ENCODE results near the gene PDIA5.

Gene PDIA5

DNA sequence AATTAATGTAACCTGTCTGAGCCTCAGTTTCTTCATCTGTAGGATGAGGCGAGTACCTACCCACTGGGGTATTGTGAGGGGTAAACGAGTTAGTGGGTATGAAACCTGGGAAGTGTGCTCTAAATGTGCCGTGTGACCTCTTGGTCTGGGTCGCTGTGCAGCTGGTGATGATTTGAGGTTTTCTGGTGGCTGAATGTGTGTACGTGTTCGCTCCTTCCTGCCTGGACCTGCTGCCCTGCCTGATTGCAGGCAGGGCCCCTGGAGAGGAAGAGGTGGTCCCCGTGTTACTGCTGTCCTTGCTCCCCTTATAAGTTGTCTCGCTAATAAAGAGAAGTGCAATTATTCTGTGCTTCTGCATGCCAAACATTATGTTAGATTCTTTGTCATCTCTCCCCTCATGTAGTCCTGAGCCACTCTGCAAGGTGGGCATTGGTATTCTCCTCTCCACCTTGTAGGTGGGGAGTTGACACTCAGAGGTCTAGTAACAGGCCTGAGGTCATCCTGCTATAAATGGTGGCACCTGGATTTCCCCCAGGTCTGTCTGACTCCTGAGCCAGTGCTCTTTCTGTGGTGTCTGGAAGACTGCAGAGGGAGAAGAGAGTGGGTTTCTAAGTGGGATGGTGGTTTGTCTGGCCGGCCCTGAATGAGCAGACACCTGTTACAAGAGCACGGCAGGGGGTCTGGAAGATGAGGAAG, 15.7 kb downstream of the PDIA5 start:
- peak in 1 of 2 experiments; percentile 56 for DNase-seq (ENCODE audit: low read depth in 1 of 2, low spot score in 1 of 2)
- TF ChIP-seq, protein P1, sequence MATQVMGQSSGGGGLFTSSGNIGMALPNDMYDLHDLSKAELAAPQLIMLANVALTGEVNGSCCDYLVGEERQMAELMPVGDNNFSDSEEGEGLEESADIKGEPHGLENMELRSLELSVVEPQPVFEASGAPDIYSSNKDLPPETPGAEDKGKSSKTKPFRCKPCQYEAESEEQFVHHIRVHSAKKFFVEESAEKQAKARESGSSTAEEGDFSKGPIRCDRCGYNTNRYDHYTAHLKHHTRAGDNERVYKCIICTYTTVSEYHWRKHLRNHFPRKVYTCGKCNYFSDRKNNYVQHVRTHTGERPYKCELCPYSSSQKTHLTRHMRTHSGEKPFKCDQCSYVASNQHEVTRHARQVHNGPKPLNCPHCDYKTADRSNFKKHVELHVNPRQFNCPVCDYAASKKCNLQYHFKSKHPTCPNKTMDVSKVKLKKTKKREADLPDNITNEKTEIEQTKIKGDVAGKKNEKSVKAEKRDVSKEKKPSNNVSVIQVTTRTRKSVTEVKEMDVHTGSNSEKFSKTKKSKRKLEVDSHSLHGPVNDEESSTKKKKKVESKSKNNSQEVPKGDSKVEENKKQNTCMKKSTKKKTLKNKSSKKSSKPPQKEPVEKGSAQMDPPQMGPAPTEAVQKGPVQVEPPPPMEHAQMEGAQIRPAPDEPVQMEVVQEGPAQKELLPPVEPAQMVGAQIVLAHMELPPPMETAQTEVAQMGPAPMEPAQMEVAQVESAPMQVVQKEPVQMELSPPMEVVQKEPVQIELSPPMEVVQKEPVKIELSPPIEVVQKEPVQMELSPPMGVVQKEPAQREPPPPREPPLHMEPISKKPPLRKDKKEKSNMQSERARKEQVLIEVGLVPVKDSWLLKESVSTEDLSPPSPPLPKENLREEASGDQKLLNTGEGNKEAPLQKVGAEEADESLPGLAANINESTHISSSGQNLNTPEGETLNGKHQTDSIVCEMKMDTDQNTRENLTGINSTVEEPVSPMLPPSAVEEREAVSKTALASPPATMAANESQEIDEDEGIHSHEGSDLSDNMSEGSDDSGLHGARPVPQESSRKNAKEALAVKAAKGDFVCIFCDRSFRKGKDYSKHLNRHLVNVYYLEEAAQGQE (IDR thresholded peaks at IDR 0.05; ENCODE audit: insufficient replicate concordance, low read depth), result no peak
- TF ChIP-seq SPI1 (IDR thresholded peaks at IDR 0.05; ENCODE audit: borderline replicate concordance, low read depth) (peak; percentile 56; the same call in 1 of the 2 replicates), POLR2AphosphoS5 (IDR thresholded peaks at IDR 0.05; ENCODE audit: low read depth) (peak; percentile 88), GABPA (IDR thresholded peaks at IDR 0.05; ENCODE audit: low read depth) (no peak)
- TF ChIP-seq, protein P2, sequence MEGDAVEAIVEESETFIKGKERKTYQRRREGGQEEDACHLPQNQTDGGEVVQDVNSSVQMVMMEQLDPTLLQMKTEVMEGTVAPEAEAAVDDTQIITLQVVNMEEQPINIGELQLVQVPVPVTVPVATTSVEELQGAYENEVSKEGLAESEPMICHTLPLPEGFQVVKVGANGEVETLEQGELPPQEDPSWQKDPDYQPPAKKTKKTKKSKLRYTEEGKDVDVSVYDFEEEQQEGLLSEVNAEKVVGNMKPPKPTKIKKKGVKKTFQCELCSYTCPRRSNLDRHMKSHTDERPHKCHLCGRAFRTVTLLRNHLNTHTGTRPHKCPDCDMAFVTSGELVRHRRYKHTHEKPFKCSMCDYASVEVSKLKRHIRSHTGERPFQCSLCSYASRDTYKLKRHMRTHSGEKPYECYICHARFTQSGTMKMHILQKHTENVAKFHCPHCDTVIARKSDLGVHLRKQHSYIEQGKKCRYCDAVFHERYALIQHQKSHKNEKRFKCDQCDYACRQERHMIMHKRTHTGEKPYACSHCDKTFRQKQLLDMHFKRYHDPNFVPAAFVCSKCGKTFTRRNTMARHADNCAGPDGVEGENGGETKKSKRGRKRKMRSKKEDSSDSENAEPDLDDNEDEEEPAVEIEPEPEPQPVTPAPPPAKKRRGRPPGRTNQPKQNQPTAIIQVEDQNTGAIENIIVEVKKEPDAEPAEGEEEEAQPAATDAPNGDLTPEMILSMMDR (IDR thresholded peaks at IDR 0.05; ENCODE audit: insufficient read depth, low read length), result no peak
- H3K27ac ChIP-seq (replicated peaks), result 0 out of 2 replicates have a peak overlapping the region, but pooled peaks have one; percentile 9
- no peak overlapping the region for H3K4me3 ChIP-seq (replicated peaks; ENCODE audit: insufficient read depth, low read length)
- no peaks in the 10 kb centered on the region for H3K27me3 ChIP-seq (ENCODE audit: insufficient read depth, poor library complexity, severe bottlenecking)

DNA sequence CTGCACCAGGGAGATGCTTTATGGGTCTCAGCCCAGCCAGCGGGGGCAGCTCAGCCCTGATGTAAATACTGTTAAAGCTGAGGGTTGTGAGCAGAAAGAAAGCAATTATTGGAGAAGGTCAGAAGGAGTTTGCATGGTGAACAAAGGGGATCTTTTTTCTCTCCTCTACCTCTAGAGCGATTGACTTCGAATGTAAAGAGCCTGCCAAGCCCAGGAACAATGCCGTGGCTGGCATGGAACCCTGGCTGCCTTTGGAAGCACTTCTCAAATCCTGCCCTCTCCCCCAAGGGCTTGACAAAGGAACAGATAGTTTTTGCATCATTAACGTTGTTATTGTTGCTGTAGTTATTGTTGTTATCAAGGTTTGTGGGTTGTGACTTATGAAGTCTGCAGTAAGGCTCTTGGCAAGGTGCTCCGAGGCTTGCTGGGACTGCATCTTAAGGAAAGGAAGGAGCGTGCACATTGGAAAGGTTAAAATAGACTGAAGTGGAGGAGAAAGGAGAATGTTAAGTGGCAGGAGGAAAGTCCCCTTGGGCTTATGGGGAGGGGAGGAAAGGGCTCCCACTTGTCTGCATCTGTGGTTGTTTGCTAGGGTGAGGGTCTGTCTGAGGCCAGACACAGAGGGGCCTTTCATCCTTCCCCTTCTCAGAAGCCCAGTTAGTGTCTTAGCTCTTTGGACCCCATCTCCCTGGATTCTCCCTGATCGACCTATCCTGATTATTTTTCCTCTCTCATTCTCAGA, 16.7 kb downstream of the PDIA5 start:
- TF ChIP-seq GABPA (IDR thresholded peaks at IDR 0.05; ENCODE audit: low read depth) (no peak), POLR2AphosphoS5 (IDR thresholded peaks at IDR 0.05; ENCODE audit: low read depth) (no peak), SPI1 (IDR thresholded peaks at IDR 0.05; ENCODE audit: borderline replicate concordance, low read depth) (no peak)
- TF ChIP-seq, protein P1 (IDR thresholded peaks at IDR 0.05; ENCODE audit: insufficient replicate concordance, low read depth), result no peak
- TF ChIP-seq, protein P2 (IDR thresholded peaks at IDR 0.05; ENCODE audit: insufficient read depth, low read length), result no peak
- Histone ChIP-seq H3K4me3 (replicated peaks; ENCODE audit: insufficient read depth, low read length) (no peak overlapping the region), H3K27ac (replicated peaks) (no peak overlapping the region), H3K27me3 (ENCODE audit: insufficient read depth, poor library complexity, severe bottlenecking) (no peaks in the 10 kb centered on the region)
- DNase-seq (ENCODE audit: low read depth in 1 of 2, low spot score in 1 of 2), result no peak

DNA sequence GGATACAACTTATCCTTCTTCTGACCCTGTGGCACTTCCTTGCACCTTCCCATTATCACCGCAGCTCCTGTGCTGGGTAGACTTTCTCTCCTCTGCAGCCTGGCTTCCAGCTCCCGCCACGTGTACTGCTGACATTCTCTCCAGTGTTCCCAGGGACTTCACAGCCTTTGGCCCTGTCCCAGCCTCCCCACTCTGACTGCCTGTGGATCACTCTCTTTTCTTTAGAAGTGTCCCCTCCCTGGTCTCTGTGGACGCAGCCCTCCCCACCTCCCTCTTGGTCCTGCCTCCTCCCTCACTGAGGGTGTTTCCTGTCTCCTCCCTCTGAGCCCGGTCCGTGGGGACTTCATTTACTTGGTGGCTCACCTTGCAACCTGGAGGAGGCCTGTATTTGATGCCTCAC, 17.4 kb downstream of the PDIA5 start:
- Histone ChIP-seq H3K4me3 (replicated peaks; ENCODE audit: insufficient read depth, low read length) (no peak overlapping the region), H3K27ac (replicated peaks) (no peak overlapping the region), H3K27me3 (ENCODE audit: insufficient read depth, poor library complexity, severe bottlenecking) (no peaks in the 10 kb centered on the region)
- no peak for DNase-seq (ENCODE audit: low read depth in 1 of 2, low spot score in 1 of 2)
- no peak for TF ChIP-seq GABPA (IDR thresholded peaks at IDR 0.05; ENCODE audit: low read depth)
- TF ChIP-seq SPI1 (IDR thresholded peaks at IDR 0.05; ENCODE audit: borderline replicate concordance, low read depth), result no peak
- TF ChIP-seq POLR2AphosphoS5 (IDR thresholded peaks at IDR 0.05; ENCODE audit: low read depth), result no peak
- TF ChIP-seq, protein P1 (IDR thresholded peaks at IDR 0.05; ENCODE audit: insufficient replicate concordance, low read depth), result no peak
- TF ChIP-seq, protein P2 (IDR thresholded peaks at IDR 0.05; ENCODE audit: insufficient read depth, low read length), result no peak
